Measurements from ENCODE around the gene SIGLEC1.

Gene SIGLEC1

DNA sequence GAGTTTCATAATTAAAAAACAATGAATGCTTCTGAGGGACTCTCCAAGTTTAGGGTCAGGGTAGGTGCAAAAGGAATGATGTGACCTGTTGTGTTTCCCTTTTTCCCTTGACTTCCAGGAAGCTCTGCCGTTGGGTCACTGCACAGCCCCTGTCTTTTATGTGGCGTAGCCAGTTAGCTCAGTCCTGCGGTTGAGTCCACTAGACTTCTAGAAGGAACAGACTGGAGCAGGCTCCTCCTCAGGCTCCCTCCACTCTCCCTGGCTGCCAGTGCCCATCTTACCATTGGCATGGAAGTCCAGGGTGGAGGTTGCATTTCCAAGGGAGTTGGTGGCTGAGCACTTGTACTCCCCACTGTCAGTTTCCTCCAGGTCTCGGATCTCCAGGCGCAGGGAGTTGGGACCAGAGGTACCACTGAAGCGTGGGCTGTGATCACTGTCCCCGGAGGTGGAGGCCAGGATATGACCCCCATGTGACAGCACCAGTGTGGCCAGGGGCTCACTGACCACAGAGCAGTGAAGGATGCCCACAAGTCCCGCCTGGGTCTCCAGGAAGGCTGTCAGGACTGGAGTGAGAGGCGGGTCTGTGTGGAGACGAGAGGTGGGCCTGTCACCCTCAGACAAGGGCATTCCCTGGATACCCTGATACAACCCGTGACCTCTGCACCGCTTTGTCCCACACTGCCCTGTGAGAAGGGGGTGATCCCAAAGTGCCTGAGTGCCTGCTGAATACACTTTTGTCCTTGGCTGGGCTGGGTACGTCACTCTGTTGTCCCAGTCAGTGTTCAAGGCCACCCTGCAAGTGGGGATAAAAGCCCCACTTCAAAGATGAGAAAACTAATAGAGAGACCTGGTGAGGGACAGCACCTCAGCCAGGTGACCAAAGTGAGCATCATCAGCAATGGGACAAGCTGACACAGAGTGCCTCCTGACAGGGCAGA, 11.1 kb downstream of the SIGLEC1 start:
- DNase-seq (ENCODE audit: low read depth in 3 of 3, low spot score in 1 of 3), result no peak

- DNase-seq (ENCODE audit: low read depth in 3 of 3, low spot score in 1 of 3), result no peak
These were observed 13.4 kb downstream of the SIGLEC1 start for GRCh38 chr20:3699037-3699436.

GRCh38 chr20:3698591-3699001, 13.8 kb downstream of the SIGLEC1 start:
- no peak for DNase-seq (ENCODE audit: low read depth in 3 of 3, low spot score in 1 of 3)

DNA sequence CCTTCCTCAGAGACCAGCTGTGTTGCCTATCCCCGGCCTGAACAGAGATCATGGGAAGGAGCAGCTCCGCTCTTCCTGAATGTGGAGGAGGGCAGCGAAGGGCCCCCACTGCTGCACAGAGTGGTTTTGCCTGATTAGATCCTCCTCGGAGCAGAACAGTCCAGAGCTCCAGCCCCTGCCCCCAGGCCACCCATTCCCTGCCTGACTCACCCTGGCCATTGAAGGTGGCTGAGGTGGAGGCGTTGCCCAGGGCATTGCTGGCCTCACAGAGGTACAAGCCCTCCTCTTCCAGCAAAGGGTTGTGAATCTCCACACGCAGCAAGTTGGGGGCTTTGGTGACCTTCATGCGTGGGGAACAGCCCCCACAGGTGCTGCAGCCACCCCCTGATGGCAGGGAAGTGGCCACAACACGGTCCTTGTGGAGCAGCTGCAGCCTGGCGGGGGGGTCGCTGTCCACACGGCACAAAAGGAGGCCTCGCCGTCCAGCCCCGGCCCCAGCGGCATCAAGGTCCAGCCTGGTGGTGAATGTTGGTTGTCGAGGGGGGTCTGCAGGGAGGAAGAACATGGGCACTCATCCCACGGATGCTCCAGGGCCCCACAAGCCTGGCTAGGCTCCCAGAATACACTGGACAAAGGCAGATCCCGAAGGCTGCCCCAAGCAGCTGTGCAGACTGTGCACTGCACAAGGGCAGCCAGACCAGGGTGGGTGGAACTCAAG, 14.7 kb downstream of the SIGLEC1 start:
- DNase-seq (ENCODE audit: low read depth in 3 of 3, low spot score in 1 of 3), result no peak

GRCh38 chr20:3696745-3697587, 15.4 kb downstream of the SIGLEC1 start:
- no peak for DNase-seq (ENCODE audit: low read depth in 3 of 3, low spot score in 1 of 3)

GRCh38 chr20:3696200-3696599, 16.2 kb downstream of the SIGLEC1 start:
- DNase-seq (ENCODE audit: low read depth in 3 of 3, low spot score in 1 of 3), result no peak

GRCh38 chr20:3694864-3695263, 17.5 kb downstream of the SIGLEC1 start:
- no peak for DNase-seq (ENCODE audit: low read depth in 3 of 3, low spot score in 1 of 3)

GRCh38 chr20:3693376-3693775, 19.0 kb downstream of the SIGLEC1 start:
- DNase-seq (ENCODE audit: low read depth in 3 of 3, low spot score in 1 of 3), result no peak

GRCh38 chr20:3692706-3693294, 19.6 kb downstream of the SIGLEC1 start:
- DNase-seq (ENCODE audit: low read depth in 3 of 3, low spot score in 1 of 3), result no peak

DNA sequence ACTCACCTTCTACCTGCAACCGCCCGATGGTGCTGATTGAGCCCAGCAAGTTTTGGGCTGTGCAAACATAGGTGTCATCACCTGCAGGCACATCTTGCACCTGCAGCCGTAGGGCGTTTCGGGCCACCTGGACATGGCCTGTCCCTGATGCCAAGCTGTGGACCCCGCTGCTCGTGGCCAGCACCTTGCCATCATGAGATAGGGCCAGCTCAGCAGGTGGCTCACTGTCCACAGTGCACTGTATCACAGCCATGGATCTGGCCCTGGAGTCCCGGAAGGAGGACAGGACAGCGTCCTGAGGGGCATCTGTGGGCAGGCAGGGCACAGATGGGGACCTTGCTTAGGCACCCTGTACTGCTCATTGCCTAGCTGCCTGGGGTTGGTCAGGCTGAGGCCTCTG, 20.5 kb downstream of the SIGLEC1 start:
- no peak for DNase-seq (ENCODE audit: low read depth in 3 of 3, low spot score in 1 of 3)

DNA sequence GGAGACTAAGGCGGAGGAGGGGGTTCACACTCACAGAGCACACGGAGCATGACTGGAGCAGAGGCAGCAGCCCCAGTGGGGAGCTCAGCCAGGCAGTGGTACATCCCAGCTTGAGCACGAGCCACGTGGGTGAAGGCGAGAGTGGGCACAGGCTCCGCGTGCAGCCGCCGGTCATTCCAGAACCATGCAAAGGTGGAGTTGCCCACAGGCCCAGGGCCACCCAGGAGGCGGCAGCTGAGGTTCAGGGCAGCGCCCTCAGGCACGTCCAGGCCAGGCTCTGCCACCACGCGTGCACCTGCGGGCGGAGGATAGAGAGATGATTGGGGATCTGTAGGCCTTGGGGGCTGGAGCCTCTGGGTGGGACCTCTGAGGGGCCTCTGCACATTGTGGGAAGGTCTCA, 21.1 kb downstream of the SIGLEC1 start:
- DNase-seq (ENCODE audit: low read depth in 3 of 3, low spot score in 1 of 3), result no peak

- no peak for DNase-seq (ENCODE audit: low read depth in 3 of 3, low spot score in 1 of 3)
These were observed 22.0 kb downstream of the SIGLEC1 start for GRCh38 chr20:3690413-3690812.

DNA sequence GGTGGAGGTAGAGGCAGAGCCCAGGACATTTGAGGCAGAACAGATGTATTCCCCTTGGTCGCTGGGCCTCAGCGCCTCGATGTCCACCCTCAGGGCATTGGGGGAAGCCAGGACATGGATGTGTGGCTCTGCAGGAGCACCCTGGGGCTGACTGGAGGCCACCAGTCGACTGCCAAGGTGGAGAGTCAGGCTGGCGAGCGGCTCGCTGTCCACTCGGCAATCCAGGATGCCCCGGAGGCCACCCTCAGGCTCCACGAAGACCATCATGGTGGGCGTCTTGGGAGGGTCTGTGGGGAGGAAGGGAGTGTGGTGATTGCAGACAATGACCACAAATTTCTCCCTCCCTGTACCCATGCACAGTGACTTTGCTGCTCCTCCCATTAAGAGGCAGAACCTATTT, 22.4 kb downstream of the SIGLEC1 start:
- no peak for DNase-seq (ENCODE audit: low read depth in 3 of 3, low spot score in 1 of 3)

DNA sequence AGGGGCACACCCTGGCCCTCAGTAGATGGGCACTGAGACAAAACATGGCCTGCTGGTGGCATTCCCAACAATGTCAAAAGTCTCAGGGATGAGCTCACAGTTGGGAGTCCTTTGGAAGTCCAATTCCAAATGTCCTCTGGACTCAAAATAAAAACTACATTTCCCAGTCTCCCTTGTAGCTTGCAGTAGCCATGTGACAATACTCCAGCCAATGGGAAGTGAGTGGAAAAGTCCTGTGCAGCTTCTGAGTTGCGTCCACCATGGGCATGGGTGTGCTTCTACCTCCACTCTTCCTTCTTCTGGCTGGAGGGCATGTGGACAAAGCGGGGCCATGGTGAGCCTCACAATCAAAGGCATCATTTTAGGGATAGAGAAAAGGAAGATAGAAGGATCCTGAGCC, 24.7 kb downstream of the SIGLEC1 start:
- DNase-seq (ENCODE audit: low read depth in 3 of 3, low spot score in 1 of 3), result no peak

GRCh38 chr20:3686867-3687321, 25.5 kb downstream of the SIGLEC1 start:
- DNase-seq (ENCODE audit: low read depth in 3 of 3, low spot score in 1 of 3), result no peak

DNA sequence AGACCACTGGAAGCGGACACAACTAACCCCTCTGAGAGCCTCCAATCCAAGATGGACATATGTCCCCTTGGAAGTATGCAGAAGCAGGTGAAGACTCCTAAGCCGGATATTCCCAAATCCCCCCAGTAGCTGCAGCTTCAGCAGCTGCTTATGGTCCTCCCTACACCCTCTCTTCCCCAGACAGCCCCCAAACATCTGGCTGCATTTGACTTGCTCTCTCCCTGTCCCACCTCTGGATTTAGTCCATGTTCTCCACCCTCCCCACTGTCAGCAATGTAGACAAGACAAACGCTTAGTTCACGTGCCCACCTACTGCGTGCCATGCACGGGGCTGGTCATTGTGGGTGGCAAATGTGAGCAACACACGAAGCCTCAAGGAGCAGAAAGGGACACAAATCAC, 26.0 kb downstream of the SIGLEC1 start:
- no peak for DNase-seq (ENCODE audit: low read depth in 3 of 3, low spot score in 1 of 3)

- no peak for DNase-seq (ENCODE audit: low read depth in 3 of 3, low spot score in 1 of 3)
These were observed 27.1 kb downstream of the SIGLEC1 start for GRCh38 chr20:3685341-3685740.

- DNase-seq (ENCODE audit: low read depth in 3 of 3, low spot score in 1 of 3), result no peak
These were observed 30.2 kb downstream of the SIGLEC1 start, which contains the start of gene ADAM33 for GRCh38 chr20:3681931-3682781. Gene ADAM33, minus strand, starts transcription at chr20:3682010. Its CDS starts 6 bp downstream, at chr20:3682004.

- no peak for DNase-seq (ENCODE audit: low read depth in 3 of 3, low spot score in 1 of 3)
These were observed 31.0 kb downstream of the SIGLEC1 start for GRCh38 chr20:3681352-3681930.
